Hepatocyte (in vitro differentiated cells): Measurements from ENCODE around the gene AGAP1.

Experiments used
- EZH2phosphoT487 ChIP-seq: fragments of 200-600 bp; sonication (generic); IDR thresholded peaks from one replicate; pipeline ENCODE4 v1.6.1; 2018; ENCODE audit warnings: antibody characterized with exemption, mild to moderate bottlenecking, low read depth, moderate library complexity; ENCODE audit not compliant: unreplicated experiment, severe bottlenecking
- TF ChIP-seq, protein P1 (sequence below): fragments of 200-600 bp; sonication (generic); IDR thresholded peaks from 2 replicates; pipeline ENCODE4 v1.5.1; 2016; ENCODE audit warnings: antibody characterized with exemption, mild to moderate bottlenecking; ENCODE audit not compliant: poor library complexity

DNA sequence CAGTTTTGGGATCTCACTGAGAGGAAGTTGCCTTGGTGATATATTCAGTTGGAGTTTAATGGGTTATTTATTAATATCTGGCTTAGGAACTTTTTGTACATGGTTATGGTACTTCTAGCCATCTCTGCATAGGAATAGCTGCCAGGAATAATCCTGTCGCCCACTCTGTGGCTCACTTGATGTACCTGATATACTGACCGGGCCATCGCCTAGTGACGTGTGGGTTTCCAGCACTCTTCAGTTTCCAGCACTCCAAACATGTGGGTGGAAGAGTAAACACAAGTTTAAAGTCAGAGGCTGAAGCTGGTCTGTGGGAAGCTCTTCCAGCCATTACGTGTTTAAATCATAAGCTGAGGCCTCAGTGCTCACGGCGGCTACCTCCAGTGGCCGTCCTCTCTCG lies 44.3 kb upstream of the AGAP1 start:
- TF ChIP-seq EZH2phosphoT487, result no peak
- TF ChIP-seq, protein P1, sequence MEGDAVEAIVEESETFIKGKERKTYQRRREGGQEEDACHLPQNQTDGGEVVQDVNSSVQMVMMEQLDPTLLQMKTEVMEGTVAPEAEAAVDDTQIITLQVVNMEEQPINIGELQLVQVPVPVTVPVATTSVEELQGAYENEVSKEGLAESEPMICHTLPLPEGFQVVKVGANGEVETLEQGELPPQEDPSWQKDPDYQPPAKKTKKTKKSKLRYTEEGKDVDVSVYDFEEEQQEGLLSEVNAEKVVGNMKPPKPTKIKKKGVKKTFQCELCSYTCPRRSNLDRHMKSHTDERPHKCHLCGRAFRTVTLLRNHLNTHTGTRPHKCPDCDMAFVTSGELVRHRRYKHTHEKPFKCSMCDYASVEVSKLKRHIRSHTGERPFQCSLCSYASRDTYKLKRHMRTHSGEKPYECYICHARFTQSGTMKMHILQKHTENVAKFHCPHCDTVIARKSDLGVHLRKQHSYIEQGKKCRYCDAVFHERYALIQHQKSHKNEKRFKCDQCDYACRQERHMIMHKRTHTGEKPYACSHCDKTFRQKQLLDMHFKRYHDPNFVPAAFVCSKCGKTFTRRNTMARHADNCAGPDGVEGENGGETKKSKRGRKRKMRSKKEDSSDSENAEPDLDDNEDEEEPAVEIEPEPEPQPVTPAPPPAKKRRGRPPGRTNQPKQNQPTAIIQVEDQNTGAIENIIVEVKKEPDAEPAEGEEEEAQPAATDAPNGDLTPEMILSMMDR, result no peak
